GM19463 (cell line): ENCODE results near the gene RAB11A.

Experiments used
- ATAC-seq: cut with Tn5 transposase; IDR thresholded peaks from one replicate; pipeline ENCODE4 v1.9.1; 2021; ENCODE audit warnings: mild to moderate bottlenecking, moderate library complexity; ENCODE audit not compliant: unreplicated experiment

RAB11A gene

GRCh38 chr15:65869126-65869953 is at the start of gene RAB11A:
TSS of gene RAB11A (plus strand) at chr15:65869491. CDS start at chr15:65869586, 95 bp downstream.
- peak; percentile 89 for ATAC-seq

- ATAC-seq = no peak
These were observed 49.7 kb upstream of the RAB11A start for GRCh38 chr15:65819563-65819960.

- no peak for ATAC-seq
These were observed 48.2 kb upstream of the RAB11A start for GRCh38 chr15:65821070-65821469.

- ATAC-seq = no peak
These were observed 47.0 kb upstream of the RAB11A start for GRCh38 chr15:65822316-65822715.

GRCh38 chr15:65824031-65824743 is 45.1 kb upstream of the RAB11A start:
- ATAC-seq = no peak

GRCh38 chr15:65824941-65825544 is 44.2 kb upstream of the RAB11A start:
- ATAC-seq = no peak

- no peak for ATAC-seq
These were observed 42.2 kb upstream of the RAB11A start for GRCh38 chr15:65827065-65827464.

- no peak for ATAC-seq
These were observed 40.7 kb upstream of the RAB11A start for GRCh38 chr15:65828585-65828984.

- no peak for ATAC-seq
These were observed 40.0 kb upstream of the RAB11A start for GRCh38 chr15:65829130-65829764.

- no peak for ATAC-seq
These were observed 36.5 kb upstream of the RAB11A start for GRCh38 chr15:65832549-65833364.

GRCh38 chr15:65833501-65834205 is 35.6 kb upstream of the RAB11A start:
- ATAC-seq = no peak

GRCh38 chr15:65834603-65835282 is 34.5 kb upstream of the RAB11A start:
- ATAC-seq = no peak

GRCh38 chr15:65835447-65835846 is 33.8 kb upstream of the RAB11A start:
- no peak for ATAC-seq

- no peak for ATAC-seq
These were observed 32.6 kb upstream of the RAB11A start for GRCh38 chr15:65836665-65837064.

- no peak for ATAC-seq
These were observed 31.7 kb upstream of the RAB11A start for GRCh38 chr15:65837301-65838294.

- no peak for ATAC-seq
These were observed 29.9 kb upstream of the RAB11A start for GRCh38 chr15:65839354-65839901.

- no peak for ATAC-seq
These were observed 29.3 kb upstream of the RAB11A start for GRCh38 chr15:65839985-65840384.
